Psoas muscle (tissue), 8 donors: ENCODE results near the gene TMEM205. TPM values are rescaled to one million over a fixed set of nuclear protein-coding genes. Genes with fewer than 3 reads are reported as not detected.

Experiments used
- ATAC-seq, 4 donors: fragments of 200-7000 bp; cut with Tn5 transposase; one replicate each; pipeline ENCODE4 v1.9.1; 2020; ENCODE audit warnings: moderate library complexity in 3 of 4, mild to moderate bottlenecking in 2 of 4
- DNase-seq, 2 donors: peaks; one replicate each; pipeline ENCODE4 v3.0.0-alpha.2; 2020
- H3K27ac ChIP-seq: fragments of 200-600 bp; one replicate; pipeline ENCODE4 v1.8.0; 2022
- H3K27me3 ChIP-seq, 3 donors: fragments of 200-600 bp in 1 of 3; one replicate each; pipeline versions ENCODE4 v1.6.1 to v1.8.0; 2013 to 2022; ENCODE audit warnings: low read length in 2 of 3, mild to moderate bottlenecking in 2 of 3, moderate library complexity in 1 of 3; ENCODE audit not compliant: insufficient read depth in 3 of 3
- H3K36me3 ChIP-seq, 2 donors: fragments of 200-600 bp in 1 of 2; one replicate each; pipeline versions ENCODE4 v1.6.1 to v1.8.0; 2013 to 2022; ENCODE audit warnings: low read depth in 1 of 2, mild to moderate bottlenecking in 1 of 2, moderate library complexity in 1 of 2; ENCODE audit not compliant: insufficient read depth in 1 of 2
- H3K4me1 ChIP-seq: fragments of 200-600 bp; one replicate; pipeline ENCODE4 v1.8.0; 2022
- H3K4me3 ChIP-seq: fragments of 200-600 bp; one replicate; pipeline ENCODE4 v1.8.0; 2022; ENCODE audit warnings: mild to moderate bottlenecking
- H3K9me3 ChIP-seq: fragments of 200-600 bp; one replicate; pipeline ENCODE4 v1.8.0; 2022
- CTCF ChIP-seq: fragments of 200-600 bp; IDR thresholded peaks from one replicate; pipeline ENCODE4 v1.8.0; 2022; ENCODE audit warnings: antibody characterized with exemption
- WGBS, 3 donors: extraction: QIAGEN DNeasy Blood & Tissue Kit; methylation state at CpG; one replicate each; pipeline versions ENCODE4 v1.1.6 to v1.1.7; 2013; 5-methylcytosine and 5-hydroxymethylcytosine counted together
- intact Hi-C, 2 donors: fragments of 100-400 bp; cut with DNase I; formaldehyde crosslinking; loops; one replicate each; pipeline versions ENCODE4 v1.11.0 to v1.14.2; 2022
- polyA plus RNA-seq, 3 donors: library from polyadenylated mRNA; stranded (reverse); fragments of 200-250 nt; gene quantifications; one replicate each; pipeline ENCODE4 v1.2.3, GENCODE V29; 2013
- total RNA-seq, 4 donors: library from RNA; stranded (reverse); fragmentation: NEBNext Ultra II Directional in 2 of 4; extraction: Animal tissue kit (Norgen Biotek cat#: 25700) in 2 of 4; gene quantifications; one replicate each; pipeline versions ENCODE4 v1.2.1 to v1.2.4, GENCODE V29; 2021 to 2023
- donor health status: healthy with polysubstance abuse.
- donor health status: DM: no; HTN: no; CAD: no; lungs with moderate emphysema.
- donor health status: Bipolar disorder and iron deficiency.
- donor health status: healthy.
- donor health status: DM: yes; HTN: yes; CAD: no.
- donor health status: DM: no; HTN: no; CAD: no.
- donor health status: DM: no; HTN: no; CAD: no.
- donor health status: DM: yes; HTN: yes; CAD: no.

TMEM205 gene
- total and polyA plus RNA-seq, 7 donors, result 63.0 to 95.1 (median 70.8) TPM

GRCh38 chr19:11377756-11378155, 31.7 kb upstream of the TMEM205 start:
- Histone ChIP-seq H3K9me3 (no peaks in the 10 kb centered on the region), H3K4me3 (no peak overlapping the region), H3K4me1 (peaks cover 49% of the 10 kb centered on the region), H3K27ac (no peak overlapping the region), H3K36me3 (no peaks in the 10 kb centered on the region), H3K27me3 (peaks cover 0 to 13% (median 2%) of the 10 kb centered on the region in 3 donors)
- ATAC-seq (no peak), DNase-seq (no peak)
- TF ChIP-seq CTCF, result no peak
- 96 to 100% (median 100%) methylated on average over 3 of the region's 3 CpGs for whole genome bisulfite sequencing, 3 donors
- intact Hi-C loops, result loop anchor here in 1 of 2 donors (5.0 to 10.0 kb wide), 2 partner anchors 55 to 127 kb away; partner anchors contain the start of gene ZNF653

GRCh38 chr19:11377237-11377636, 31.2 kb upstream of the TMEM205 start:
- intact Hi-C loops, result loop anchor here in 1 of 2 donors (5.0 to 10.0 kb wide), 2 partner anchors 55 to 128 kb away; partner anchors contain the start of gene ZNF653
- no peak for DNase-seq
- Histone ChIP-seq H3K27me3 (peaks cover 0 to 8% (median 0%) of the 10 kb centered on the region in 3 donors), H3K4me3 (no peak overlapping the region), H3K4me1 (peaks cover 46% of the 10 kb centered on the region), H3K36me3 (no peaks in the 10 kb centered on the region), H3K27ac (no peak overlapping the region), H3K9me3 (no peaks in the 10 kb centered on the region)
- TF ChIP-seq CTCF, result no peak
- no peak for ATAC-seq

- WGBS, 3 donors, result 15 to 20% (median 18%) methylated on average over 27 of the region's 27 CpGs
- peak; percentile 44 to 66 for DNase-seq
- H3K27ac ChIP-seq, result peak overlapping the region; percentile 96
Measured at GRCh38 chr19:11375143-11375948, 29.3 kb upstream of the TMEM205 start.

GRCh38 chr19:11374433-11375142, 28.5 kb upstream of the TMEM205 start, which contains the start of gene SWSAP1:
TSS of gene SWSAP1 (plus strand) at chr19:11374666. CDS start at chr19:11374681, 15 bp downstream.
- DNase-seq, result peak; percentile 98 to 99
- TF ChIP-seq CTCF, result no peak
- Histone ChIP-seq H3K27ac (peak within 1 kb of the TSS; percentile 96), H3K4me1 (peaks cover 32% of the 10 kb centered on the region), H3K27me3 (no peaks in the 10 kb centered on the region), H3K4me3 (peak within 1 kb of the TSS; percentile 76), H3K9me3 (no peaks in the 10 kb centered on the region), H3K36me3 (peaks cover 0 to 16% of the 10 kb centered on the region in 2 donors)
- WGBS, 3 donors, result 0 to 1% (median 0%) methylated on average over 44 of the region's 44 CpGs
- intact Hi-C loops, result loop anchor here in 1 of 2 donors (5.0 to 10.0 kb wide), 2 partner anchors 58 to 130 kb away; partner anchors contain the start of gene ZNF653
- ATAC-seq, result peak; percentile 97 to 98 (median 98)

More at GRCh38 chr19:11375143-11375948, 29.3 kb upstream of the TMEM205 start:
- TF ChIP-seq CTCF, result no peak
- intact Hi-C loops, result loop anchor here in 1 of 2 donors (5.0 to 10.0 kb wide), 2 partner anchors 57 to 129 kb away; partner anchors contain the start of gene ZNF653
- no peaks in the 10 kb centered on the region for H3K9me3 ChIP-seq
- ATAC-seq, result no peak
- peak overlapping the region; percentile 76 for H3K4me3 ChIP-seq
- H3K4me1 ChIP-seq, result peaks cover 35% of the 10 kb centered on the region
- no peaks in the 10 kb centered on the region for H3K27me3 ChIP-seq
- H3K36me3 ChIP-seq, result peaks cover 0 to 10% of the 10 kb centered on the region in 2 donors
